Activated naive CD8-positive, alpha-beta T cell treated with anti-CD3 and anti-CD28 coated beads for 36 hours (primary cell): Measurements from ENCODE around the gene LMNA. TPM values are rescaled to one million over a fixed set of nuclear protein-coding genes. Genes with fewer than 3 reads are reported as not detected.
A peak's percentile ranks its signal among the peaks of the same experiment; 100 is the strongest.
"Not testable (repeated sequence)": the region's sequence is repeated elsewhere in the genome, so short reads cannot be mapped to it uniquely, and the experiment has no call there.

ENCODE experiments used
- DNase-seq: peaks from one replicate; pipeline ENCODE4 v3.0.0; 2021
- H3K27ac Mint-ChIP-seq: one replicate; pipeline ENCODE4 v1.8.0; 2022; ENCODE audit warnings: mild to moderate bottlenecking, moderate library complexity, mixed read lengths
- H3K27me3 Mint-ChIP-seq: one replicate; pipeline ENCODE4 v1.8.0; 2022; ENCODE audit warnings: mild to moderate bottlenecking, mixed read lengths
- H3K36me3 Mint-ChIP-seq: one replicate; pipeline ENCODE4 v1.8.0; 2021; ENCODE audit warnings: mild to moderate bottlenecking, mixed read lengths
- H3K4me1 Mint-ChIP-seq: one replicate; pipeline ENCODE4 v1.8.0; 2021; ENCODE audit warnings: mixed read lengths
- H3K4me3 Mint-ChIP-seq: one replicate; pipeline ENCODE4 v1.8.0; 2022; ENCODE audit warnings: mild to moderate bottlenecking, moderate library complexity, mixed read lengths
- H3K9me3 Mint-ChIP-seq: one replicate; pipeline ENCODE4 v1.8.0; 2022; ENCODE audit warnings: mixed read lengths
- total RNA-seq, 2 experiments: library from RNA; stranded (reverse); gene quantifications; one replicate each; pipeline ENCODE4 v1.2.3, GENCODE V29; 2021

The LMNA gene
- total RNA-seq, 2 experiments from 2014 or later = 32.3 to 37.8 TPM

GRCh38 chr1:156108057-156108456, 6.5 kb upstream of the LMNA start:
- peaks cover 15% of the 10 kb centered on the region for H3K27me3 Mint-ChIP-seq
- H3K36me3 Mint-ChIP-seq = no peaks in the 10 kb centered on the region
- DNase-seq = no peak
- H3K4me1 Mint-ChIP-seq = peaks cover 58% of the 10 kb centered on the region
- H3K4me3 Mint-ChIP-seq = no peak overlapping the region
- H3K9me3 Mint-ChIP-seq = no peaks in the 10 kb centered on the region
- no peak overlapping the region for H3K27ac Mint-ChIP-seq

- no peak overlapping the region for H3K27ac Mint-ChIP-seq
Observed at GRCh38 chr1:156108664-156109241, 5.8 kb upstream of the LMNA start.

DNA sequence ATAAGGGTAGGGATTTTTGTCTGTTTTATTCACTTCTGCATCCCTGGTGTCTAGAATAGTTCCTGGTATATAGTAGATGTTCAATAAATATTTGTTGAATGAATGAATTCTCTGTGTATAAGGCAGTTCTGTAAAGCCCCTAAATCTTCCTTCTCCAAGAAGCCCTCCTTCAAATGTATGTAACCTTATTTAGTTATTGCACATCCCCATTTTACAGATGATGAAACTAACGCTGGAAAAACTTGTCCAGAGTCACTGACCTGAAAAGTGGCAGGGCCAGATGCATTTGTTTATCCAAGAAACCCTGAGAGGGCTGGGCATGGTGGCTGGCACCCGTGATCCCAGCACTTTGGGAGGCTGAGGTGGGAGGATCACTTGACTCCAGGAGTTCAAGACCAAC, 4.3 kb upstream of the LMNA start:
- Mint-ChIP-seq H3K9me3 (no peaks in the 10 kb centered on the region), H3K27me3 (peaks cover 20% of the 10 kb centered on the region)

More at GRCh38 chr1:156108664-156109241, 5.8 kb upstream of the LMNA start:
- no peak for DNase-seq
- Mint-ChIP-seq H3K4me1 (peaks cover 56% of the 10 kb centered on the region), H3K4me3 (no peak overlapping the region), H3K36me3 (no peaks in the 10 kb centered on the region), H3K9me3 (no peaks in the 10 kb centered on the region), H3K27me3 (peaks cover 15% of the 10 kb centered on the region)

GRCh38 chr1:156111355-156111962, 3.1 kb upstream of the LMNA start:
- no peak for DNase-seq
- Mint-ChIP-seq H3K4me1 (peaks cover 51% of the 10 kb centered on the region), H3K9me3 (no peaks in the 10 kb centered on the region), H3K4me3 (no peak overlapping the region), H3K27me3 (peaks cover 27% of the 10 kb centered on the region), H3K36me3 (no peaks in the 10 kb centered on the region), H3K27ac (no peak overlapping the region)

More for the DNA sequence above, 4.3 kb upstream of the LMNA start:
- DNase-seq = no peak
- Mint-ChIP-seq H3K36me3 (no peaks in the 10 kb centered on the region), H3K4me1 (peaks cover 53% of the 10 kb centered on the region), H3K4me3 (no peak overlapping the region), H3K27ac (no peak overlapping the region)

GRCh38 chr1:156112276-156113137, 2.0 kb upstream of the LMNA start:
- no peak overlapping the region for H3K27ac Mint-ChIP-seq
- no peak overlapping the region for H3K4me3 Mint-ChIP-seq

DNA sequence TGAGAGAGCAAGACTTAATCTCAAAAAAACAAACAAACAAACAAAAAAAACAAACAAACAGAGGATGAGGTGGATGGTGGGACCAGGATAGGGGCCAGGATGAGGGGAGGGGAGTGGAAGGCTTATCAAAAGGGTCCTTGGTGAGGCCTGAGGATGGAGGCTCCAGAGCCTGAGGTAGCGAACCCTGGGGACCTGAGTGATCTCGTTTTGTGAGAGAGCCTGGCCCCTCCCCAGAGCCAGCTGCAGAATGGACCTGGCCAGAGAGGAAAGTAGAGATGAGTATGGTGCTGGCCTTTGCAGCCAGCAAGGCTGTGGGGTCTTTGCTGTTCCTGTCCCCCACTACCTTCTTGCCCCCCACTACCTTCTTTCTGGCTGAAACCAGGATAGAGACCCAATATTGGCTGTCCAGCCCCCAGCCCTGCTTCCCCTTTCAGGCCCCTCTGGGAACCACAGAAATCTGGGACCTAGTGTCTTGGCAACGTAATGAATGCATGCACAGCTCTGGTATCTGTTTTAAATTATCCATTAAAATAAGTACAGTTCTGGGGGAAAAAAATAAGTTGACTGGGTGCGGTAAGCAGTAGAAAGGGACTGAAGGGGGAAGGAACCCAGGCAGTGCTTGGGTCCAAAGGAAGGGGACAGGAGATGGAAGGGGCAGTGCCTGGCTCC, 1.1 kb upstream of the LMNA start:
- H3K27me3 Mint-ChIP-seq = peaks cover 30% of the 10 kb centered on the region
- H3K4me3 Mint-ChIP-seq = no peak overlapping the region
- peaks cover 4% of the 10 kb centered on the region for H3K36me3 Mint-ChIP-seq
- H3K27ac Mint-ChIP-seq = peak overlapping the region; percentile 54
- DNase-seq = no peak
- peaks cover 37% of the 10 kb centered on the region for H3K4me1 Mint-ChIP-seq
- no peaks in the 10 kb centered on the region for H3K9me3 Mint-ChIP-seq

More at GRCh38 chr1:156112276-156113137, 2.0 kb upstream of the LMNA start:
- Mint-ChIP-seq H3K4me1 (peaks cover 44% of the 10 kb centered on the region), H3K9me3 (no peaks in the 10 kb centered on the region), H3K27me3 (peaks cover 30% of the 10 kb centered on the region), H3K36me3 (peaks cover 1% of the 10 kb centered on the region)
- DNase-seq = no peak

GRCh38 chr1:156114919-156115513, 505 bp downstream of the LMNA start:
- H3K27ac Mint-ChIP-seq = peak overlapping the region; percentile 42
- peaks cover 36% of the 10 kb centered on the region for H3K4me1 Mint-ChIP-seq
- peak overlapping the region; percentile 86 for H3K4me3 Mint-ChIP-seq
- no peaks in the 10 kb centered on the region for H3K9me3 Mint-ChIP-seq
- peaks cover 6% of the 10 kb centered on the region for H3K36me3 Mint-ChIP-seq
- H3K27me3 Mint-ChIP-seq = peaks cover 33% of the 10 kb centered on the region
- DNase-seq = peak; percentile 28

- peak overlapping the region; percentile 42 for H3K27ac Mint-ChIP-seq
- H3K9me3 Mint-ChIP-seq = no peaks in the 10 kb centered on the region
- no peak for DNase-seq
- H3K4me3 Mint-ChIP-seq = peak overlapping the region; percentile 86
- H3K4me1 Mint-ChIP-seq = peaks cover 42% of the 10 kb centered on the region
- peaks cover 40% of the 10 kb centered on the region for H3K27me3 Mint-ChIP-seq
- peaks cover 6% of the 10 kb centered on the region for H3K36me3 Mint-ChIP-seq
Observed at GRCh38 chr1:156115514-156116374, 1.2 kb downstream of the LMNA start.

DNA sequence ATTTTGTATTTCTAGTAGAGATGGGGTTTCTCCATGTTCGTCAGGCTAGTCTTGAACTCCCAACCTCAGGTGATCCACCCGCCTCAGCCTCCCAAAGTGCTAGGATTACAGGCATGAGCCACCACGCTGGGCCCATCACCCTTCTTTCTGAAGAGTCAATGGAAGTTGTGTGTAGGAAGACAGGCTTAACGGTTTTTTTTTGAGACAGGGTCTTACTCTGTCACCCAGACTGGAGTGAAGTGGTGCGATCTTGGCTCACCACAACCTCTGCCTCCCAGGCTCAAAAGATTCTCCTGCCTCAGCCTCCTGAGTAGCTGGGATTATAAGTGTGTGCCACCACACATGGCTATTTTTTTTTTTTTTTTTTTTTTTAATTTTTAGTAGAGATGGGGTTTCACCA, 2.2 kb downstream of the LMNA start:
- Mint-ChIP-seq H3K4me1 (peaks cover 42% of the 10 kb centered on the region), H3K27me3 (peaks cover 36% of the 10 kb centered on the region), H3K4me3 (peak overlapping the region; percentile 86)
- H3K36me3 Mint-ChIP-seq, H3K9me3 Mint-ChIP-seq, DNase-seq, H3K27ac Mint-ChIP-seq: not testable (repeated sequence)

DNA sequence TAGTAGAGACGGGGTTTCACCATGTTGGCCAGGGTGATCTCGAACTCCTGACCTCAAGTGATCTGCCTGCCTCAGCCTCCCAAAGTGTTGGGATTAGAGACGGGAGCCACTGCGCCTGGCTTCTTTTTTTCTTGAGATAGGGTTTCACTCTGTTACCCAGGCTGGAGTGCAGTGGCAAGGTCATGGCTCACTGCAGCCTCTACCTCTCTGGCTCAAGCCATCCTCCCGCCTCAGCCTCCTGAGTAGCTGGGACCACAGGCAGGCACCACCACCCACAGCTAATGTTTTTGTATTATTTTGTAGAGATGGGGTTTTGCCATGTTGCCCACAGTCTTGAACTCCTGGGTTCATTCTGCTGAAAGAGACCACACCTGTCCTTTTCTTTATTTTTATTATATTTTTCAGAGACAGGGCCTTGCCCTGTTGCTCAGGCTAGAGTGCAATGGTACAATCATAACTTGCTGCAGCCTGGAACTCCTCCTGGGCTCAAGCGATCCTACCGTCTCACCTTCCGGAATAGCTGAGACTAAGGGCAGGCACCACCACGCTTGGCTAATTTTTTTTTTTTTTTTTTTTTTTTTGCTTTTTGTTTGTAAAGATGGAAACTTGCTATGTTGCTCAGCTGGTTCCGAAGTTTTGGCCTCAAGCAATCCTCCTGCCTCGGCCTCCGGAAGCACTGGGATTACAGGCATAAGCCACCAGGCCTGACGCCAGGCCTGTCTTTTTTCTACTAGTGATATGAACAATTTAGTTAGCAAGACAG, 3.1 kb downstream of the LMNA start:
- H3K4me1 Mint-ChIP-seq = peaks cover 45% of the 10 kb centered on the region
- no peaks in the 10 kb centered on the region for H3K9me3 Mint-ChIP-seq
- no peak for DNase-seq
- H3K27ac Mint-ChIP-seq = no peak overlapping the region
- H3K27me3 Mint-ChIP-seq = peaks cover 34% of the 10 kb centered on the region
- H3K36me3 Mint-ChIP-seq = peaks cover 8% of the 10 kb centered on the region
- H3K4me3 Mint-ChIP-seq = no peak overlapping the region

DNA sequence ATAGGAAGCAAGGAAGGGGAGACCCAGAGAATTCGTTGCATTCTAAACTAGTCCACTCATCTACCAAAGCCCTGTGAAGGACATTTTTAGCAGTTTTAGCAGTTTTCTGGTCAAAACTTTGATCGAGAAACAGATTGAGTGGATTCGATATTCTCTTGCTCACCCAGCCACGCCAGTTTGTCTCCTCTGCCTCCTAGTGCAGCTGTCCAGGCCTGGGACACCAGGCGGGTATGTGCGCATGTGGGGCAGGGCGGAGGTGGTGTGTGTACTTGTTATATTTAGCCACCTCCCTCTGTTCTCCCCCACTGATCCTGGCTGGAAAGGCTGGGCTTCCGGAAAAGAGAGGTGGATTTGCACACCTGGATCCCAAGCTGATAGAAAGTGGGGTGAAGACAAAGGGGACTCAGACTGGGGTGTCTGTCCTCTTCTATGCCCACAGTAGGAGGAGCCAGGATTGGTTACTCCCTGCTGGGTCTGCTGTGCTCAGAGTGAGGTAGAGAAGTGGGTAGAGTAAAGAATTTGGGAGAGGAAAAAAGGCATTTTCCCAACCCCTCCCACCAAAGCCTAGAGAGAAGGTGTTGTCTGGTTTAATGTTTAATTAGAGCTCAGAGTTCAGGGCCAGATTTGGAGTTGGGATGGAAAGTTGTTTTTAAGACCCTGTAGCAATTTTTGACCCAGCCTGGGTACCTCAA, 3.8 kb downstream of the LMNA start:
- Mint-ChIP-seq H3K4me1 (peaks cover 44% of the 10 kb centered on the region), H3K27ac (no peak overlapping the region), H3K36me3 (peaks cover 8% of the 10 kb centered on the region), H3K4me3 (no peak overlapping the region), H3K9me3 (no peaks in the 10 kb centered on the region), H3K27me3 (peaks cover 35% of the 10 kb centered on the region)
- DNase-seq = no peak

DNA sequence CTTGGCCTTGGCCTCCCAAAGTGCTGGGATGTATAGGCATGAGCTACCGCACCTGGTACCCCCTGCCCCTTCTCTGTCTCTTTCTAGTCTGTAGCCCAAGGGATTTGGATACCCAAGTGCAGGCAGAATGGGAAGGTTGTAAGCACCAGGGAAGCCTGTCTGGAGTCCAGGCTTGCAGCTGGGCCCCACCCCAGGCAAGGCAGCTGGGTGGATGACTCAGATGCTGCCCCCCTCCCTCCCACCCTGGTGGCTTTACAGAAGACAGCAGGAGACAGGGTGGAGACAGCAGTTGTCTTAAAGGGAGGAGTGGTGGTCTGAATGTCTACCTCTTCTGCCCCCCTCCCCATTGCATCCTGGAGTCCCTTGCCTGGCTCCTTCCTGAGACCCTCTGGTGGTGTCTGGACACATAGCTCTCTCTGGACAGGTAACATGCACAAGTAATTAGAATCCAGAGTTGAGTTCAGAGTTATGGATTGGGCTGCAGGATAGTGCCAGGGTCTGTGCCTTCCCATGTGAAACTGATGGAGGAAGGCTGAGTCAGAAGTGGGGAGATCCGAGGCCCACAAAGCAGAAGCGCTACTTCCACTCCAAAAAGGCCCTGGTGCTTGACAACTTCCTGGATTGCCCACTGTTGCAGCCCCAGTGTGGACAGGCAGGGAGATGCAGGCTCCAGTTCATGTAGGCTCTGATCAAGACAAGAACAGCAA, 5.1 kb downstream of the LMNA start:
- Mint-ChIP-seq H3K9me3 (no peaks in the 10 kb centered on the region), H3K4me1 (peaks cover 45% of the 10 kb centered on the region), H3K4me3 (no peak overlapping the region), H3K36me3 (peaks cover 8% of the 10 kb centered on the region), H3K27ac (no peak overlapping the region), H3K27me3 (peaks cover 29% of the 10 kb centered on the region)
- no peak for DNase-seq
